ENCODE results near the gene CDT1. TPM values are rescaled to one million over a fixed set of nuclear protein-coding genes. Genes with fewer than 3 reads are reported as not detected.
"Not testable (repeated sequence)": the region's sequence is repeated elsewhere in the genome, so short reads cannot be mapped to it uniquely, and the experiment has no call there.

The CDT1 gene
- total RNA-seq, 4 donors from 2014 or later, result 0.92 to 2.0 TPM; not detected in 2

DNA sequence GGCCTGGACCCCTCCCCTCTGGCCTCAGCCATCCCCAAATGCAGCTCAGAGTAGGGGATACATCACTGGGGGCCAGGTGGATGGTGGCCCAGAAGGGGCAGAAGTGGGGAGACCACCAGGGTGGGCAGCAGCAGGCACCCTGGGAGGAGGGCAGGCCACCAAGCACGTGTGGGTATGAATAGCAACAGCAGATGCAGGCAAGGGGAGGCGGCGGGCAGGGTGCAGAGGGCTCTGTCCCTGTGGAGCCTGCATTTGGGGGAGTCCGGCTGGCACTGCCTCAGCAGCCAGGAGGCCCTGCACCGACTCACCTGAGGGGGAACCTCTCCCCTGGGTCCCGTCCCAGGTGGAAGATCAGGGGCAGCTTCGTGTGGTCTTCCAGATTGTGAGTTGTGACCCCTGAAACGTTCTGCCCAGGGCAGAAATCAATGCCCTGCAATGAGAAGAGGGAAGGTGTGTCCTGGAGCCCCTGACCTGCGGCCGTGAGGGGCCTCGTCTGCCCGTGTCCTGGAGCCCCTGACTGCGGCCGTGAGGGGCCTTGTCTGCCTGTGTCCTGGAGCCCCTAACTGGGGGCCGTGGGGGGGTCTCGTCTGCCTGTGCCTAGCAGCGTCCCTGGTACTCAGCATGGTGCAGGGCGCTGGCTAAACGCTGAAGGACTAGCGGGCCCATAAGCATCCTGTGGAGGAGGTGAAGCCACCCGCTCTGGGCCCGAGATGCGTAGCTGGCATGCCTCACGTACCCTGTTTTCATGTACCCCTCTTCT is 18.9 kb downstream of the CDT1 start:
- peaks cover 0 to 69% of the 10 kb centered on the region in 2 donors for H3K36me3 ChIP-seq
- H3K4me1 ChIP-seq, result no peaks in the 10 kb centered on the region
- no peak overlapping the region for H3K4me3 ChIP-seq
- H3K27me3 ChIP-seq, result no peaks in the 10 kb centered on the region
- TF ChIP-seq, protein P1, sequence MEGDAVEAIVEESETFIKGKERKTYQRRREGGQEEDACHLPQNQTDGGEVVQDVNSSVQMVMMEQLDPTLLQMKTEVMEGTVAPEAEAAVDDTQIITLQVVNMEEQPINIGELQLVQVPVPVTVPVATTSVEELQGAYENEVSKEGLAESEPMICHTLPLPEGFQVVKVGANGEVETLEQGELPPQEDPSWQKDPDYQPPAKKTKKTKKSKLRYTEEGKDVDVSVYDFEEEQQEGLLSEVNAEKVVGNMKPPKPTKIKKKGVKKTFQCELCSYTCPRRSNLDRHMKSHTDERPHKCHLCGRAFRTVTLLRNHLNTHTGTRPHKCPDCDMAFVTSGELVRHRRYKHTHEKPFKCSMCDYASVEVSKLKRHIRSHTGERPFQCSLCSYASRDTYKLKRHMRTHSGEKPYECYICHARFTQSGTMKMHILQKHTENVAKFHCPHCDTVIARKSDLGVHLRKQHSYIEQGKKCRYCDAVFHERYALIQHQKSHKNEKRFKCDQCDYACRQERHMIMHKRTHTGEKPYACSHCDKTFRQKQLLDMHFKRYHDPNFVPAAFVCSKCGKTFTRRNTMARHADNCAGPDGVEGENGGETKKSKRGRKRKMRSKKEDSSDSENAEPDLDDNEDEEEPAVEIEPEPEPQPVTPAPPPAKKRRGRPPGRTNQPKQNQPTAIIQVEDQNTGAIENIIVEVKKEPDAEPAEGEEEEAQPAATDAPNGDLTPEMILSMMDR (IDR thresholded peaks at IDR 0.05), result no peak
- no peak for TF ChIP-seq EP300 (IDR thresholded peaks at IDR 0.05)
- no peak for TF ChIP-seq POLR2A (IDR thresholded peaks at IDR 0.05)
- TF ChIP-seq POLR2AphosphoS5 (IDR thresholded peaks at IDR 0.05), result no peak
- 86% methylated on average over 7 of the region's 24 CpGs; no CpG with 5 or more reads in 1 of the 2 donors for WGBS, 2 donors (ENCODE audit: low coverage in 1 of 2)
- no peaks in the 10 kb centered on the region for H3K9me3 ChIP-seq
- H3K27ac ChIP-seq, result no peak overlapping the region
- no peak for ATAC-seq

DNA sequence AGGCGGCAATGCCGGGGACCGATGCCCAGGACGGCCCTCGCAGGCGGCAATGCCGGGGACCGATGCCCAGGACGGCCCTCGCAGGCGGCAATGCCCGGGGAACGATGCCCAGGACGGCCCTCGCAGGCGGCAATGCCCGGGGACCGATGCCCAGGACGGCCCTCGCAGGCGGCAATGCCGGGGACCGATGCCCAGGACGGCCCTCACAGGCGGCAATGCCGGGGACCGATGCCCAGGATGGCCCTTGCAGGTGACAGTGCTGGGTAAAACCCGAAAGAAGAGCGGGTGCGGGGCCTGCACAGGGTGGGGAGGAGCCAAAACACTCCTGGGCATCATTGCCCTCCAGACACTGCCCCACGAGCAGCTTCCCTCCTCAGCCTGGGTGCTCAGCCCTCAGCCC is 20.1 kb downstream of the CDT1 start:
- H3K36me3 ChIP-seq, result peaks cover 0 to 81% of the 10 kb centered on the region in 2 donors
- WGBS, 2 donors (ENCODE audit: low coverage in 1 of 2), result no CpG with 5 or more reads among the region's 31 CpGs
- H3K4me3 ChIP-seq, H3K9me3 ChIP-seq, ATAC-seq, H3K27ac ChIP-seq, H3K4me1 ChIP-seq, H3K27me3 ChIP-seq: not testable (repeated sequence)

DNA sequence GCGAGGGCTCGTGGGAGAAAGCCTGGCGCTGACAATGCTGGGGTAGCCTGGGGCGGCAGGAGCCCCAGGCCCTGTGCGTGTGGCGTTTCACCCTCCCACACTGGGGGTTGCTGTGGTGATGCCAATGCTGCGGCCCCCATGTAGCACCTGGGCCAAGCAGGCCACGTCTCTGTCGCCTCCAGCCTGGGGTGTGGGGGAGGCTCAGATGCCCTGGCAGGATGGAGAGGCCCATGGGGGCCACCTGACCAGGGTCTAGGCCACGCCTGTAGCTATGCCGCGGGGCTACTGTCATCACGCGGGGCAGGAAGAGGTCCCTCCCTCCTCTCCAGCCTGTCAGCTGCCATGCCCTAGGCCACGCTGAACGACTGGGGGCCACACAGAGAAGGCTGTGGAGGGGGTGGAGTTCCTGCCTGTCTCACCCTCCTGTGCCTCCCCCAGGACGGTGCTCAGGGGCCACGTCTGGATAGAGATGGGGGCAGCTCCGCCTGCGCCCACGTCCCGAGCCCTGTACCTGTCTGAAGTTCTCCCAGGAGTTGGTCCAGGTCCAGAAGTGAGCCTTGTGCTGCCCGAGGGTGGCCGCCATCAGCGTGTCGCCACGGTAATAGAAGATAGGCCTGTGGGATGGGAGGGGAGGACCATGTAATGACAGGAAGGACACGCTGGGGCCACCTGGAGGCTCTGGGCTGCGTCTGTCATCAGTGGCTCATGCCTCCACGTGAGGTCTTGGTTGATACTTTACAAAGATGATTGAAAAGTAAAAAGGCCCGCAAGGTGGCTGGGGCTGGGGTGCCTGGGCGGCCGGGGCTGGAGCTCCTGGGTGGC is 20.9 kb downstream of the CDT1 start:
- no peaks in the 10 kb centered on the region for H3K27me3 ChIP-seq
- H3K4me1 ChIP-seq, result no peaks in the 10 kb centered on the region
- H3K9me3 ChIP-seq, result no peaks in the 10 kb centered on the region
- WGBS, 2 donors (ENCODE audit: low coverage in 1 of 2), result 85 to 89% methylated on average over 8 to 9 of the region's 33 CpGs
- H3K4me3 ChIP-seq, result no peak overlapping the region
- TF ChIP-seq POLR2A (IDR thresholded peaks at IDR 0.05), result no peak
- no peak for TF ChIP-seq POLR2AphosphoS5 (IDR thresholded peaks at IDR 0.05)
- TF ChIP-seq, protein P1 (IDR thresholded peaks at IDR 0.05), result no peak
- TF ChIP-seq EP300 (IDR thresholded peaks at IDR 0.05), result no peak
- ATAC-seq, result no peak
- H3K36me3 ChIP-seq, result peaks cover 0 to 90% of the 10 kb centered on the region in 2 donors
- no peak overlapping the region for H3K27ac ChIP-seq

DNA sequence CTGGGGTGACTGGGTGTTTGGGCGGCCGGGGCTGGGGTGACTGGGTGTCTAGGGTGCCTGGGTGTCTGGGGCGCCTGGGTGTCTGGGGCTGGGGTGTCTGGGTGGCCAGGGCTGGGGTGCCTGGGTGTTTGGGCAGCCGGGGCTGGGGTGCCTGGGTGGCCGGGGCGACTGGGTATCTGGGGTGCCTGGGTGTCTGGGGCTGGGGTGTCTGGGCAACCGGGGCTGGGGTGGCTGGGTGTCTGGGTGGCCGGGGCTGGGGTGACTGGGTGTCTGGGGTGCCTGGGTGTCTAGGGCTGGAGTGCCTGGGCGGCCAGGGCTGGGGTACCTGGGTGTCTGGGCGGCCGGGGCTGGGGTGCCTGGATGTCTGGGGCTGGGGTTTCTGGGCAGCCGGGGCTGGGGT is 21.6 kb downstream of the CDT1 start:
- H3K9me3 ChIP-seq, result no peaks in the 10 kb centered on the region
- H3K27me3 ChIP-seq, result no peaks in the 10 kb centered on the region
- no peak overlapping the region for H3K27ac ChIP-seq
- no CpG with 5 or more reads among the region's 12 CpGs for WGBS, 2 donors (ENCODE audit: low coverage in 1 of 2)
- no peak for TF ChIP-seq POLR2AphosphoS5 (IDR thresholded peaks at IDR 0.05)
- TF ChIP-seq EP300 (IDR thresholded peaks at IDR 0.05), result no peak
- no peak for TF ChIP-seq POLR2A (IDR thresholded peaks at IDR 0.05)
- TF ChIP-seq, protein P1 (IDR thresholded peaks at IDR 0.05), result no peak
- H3K36me3 ChIP-seq, result peaks cover 0 to 95% of the 10 kb centered on the region in 2 donors
- ATAC-seq, result no peak
- H3K4me3 ChIP-seq, result no peak overlapping the region
- no peaks in the 10 kb centered on the region for H3K4me1 ChIP-seq

DNA sequence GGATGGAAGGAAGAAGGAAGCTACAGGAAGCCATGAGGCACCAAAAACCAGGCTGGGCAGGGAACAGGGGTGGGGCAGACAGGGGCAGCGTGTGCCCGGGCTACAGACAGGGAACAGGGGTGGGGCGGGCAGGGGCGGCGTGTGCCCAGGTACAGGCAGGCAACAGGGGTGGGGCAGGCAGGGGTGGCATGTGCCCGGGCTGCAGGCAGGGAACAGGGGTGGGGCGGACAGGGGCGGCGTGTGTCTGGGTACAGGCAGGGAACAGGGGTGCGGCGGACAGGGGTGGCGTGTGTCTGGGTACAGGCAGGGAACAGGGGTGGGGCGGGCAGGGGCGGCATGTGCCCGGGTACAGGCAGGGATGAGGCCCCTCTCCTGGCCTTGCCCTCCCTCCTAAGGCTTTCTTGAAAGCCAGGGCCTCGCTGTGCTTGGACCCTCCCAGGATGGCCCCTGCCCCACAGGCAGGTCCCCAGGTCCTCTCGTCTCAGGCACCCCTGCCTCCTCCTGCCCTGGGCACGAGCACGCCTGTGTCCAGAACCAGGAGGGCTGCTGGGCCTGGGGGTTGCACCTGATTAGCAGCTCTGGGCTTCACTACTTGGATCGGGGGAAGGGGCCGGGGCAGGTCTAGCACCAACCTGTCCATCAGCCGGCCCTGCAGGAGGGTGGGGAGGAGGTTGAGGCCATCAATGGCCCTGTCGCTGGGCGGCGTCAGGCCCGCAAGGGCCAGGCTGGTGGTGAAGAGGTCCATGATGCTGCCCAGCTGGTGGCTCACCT is 22.7 kb downstream of the CDT1 start:
- H3K36me3 ChIP-seq, result peaks cover 0 to 93% of the 10 kb centered on the region in 2 donors
- H3K27ac ChIP-seq, result no peak overlapping the region
- H3K4me3 ChIP-seq, result no peak overlapping the region
- TF ChIP-seq POLR2A (IDR thresholded peaks at IDR 0.05) (no peak), EP300 (IDR thresholded peaks at IDR 0.05) (no peak), POLR2AphosphoS5 (IDR thresholded peaks at IDR 0.05) (no peak)
- TF ChIP-seq, protein P1 (IDR thresholded peaks at IDR 0.05), result no peak
- H3K27me3 ChIP-seq, result no peaks in the 10 kb centered on the region
- no peak for ATAC-seq
- 94% methylated on average over 3 of the region's 26 CpGs; no CpG with 5 or more reads in 1 of the 2 donors for WGBS, 2 donors (ENCODE audit: low coverage in 1 of 2)
- H3K4me1 ChIP-seq, result no peaks in the 10 kb centered on the region
- no peaks in the 10 kb centered on the region for H3K9me3 ChIP-seq
